GM18520 (cell line): ENCODE measurements around the gene STARD10.
"Not testable (repeated sequence)": the region's sequence is repeated elsewhere in the genome, so short reads cannot be mapped to it uniquely, and the experiment has no call there.

Experiments used
- ATAC-seq: cut with Tn5 transposase; IDR thresholded peaks from one replicate; pipeline ENCODE4 v1.9.1; 2021; ENCODE audit not compliant: unreplicated experiment

Gene STARD10

GRCh38 chr11:72808331-72808798, 14.5 kb upstream of the STARD10 start:
- no peak for ATAC-seq

DNA sequence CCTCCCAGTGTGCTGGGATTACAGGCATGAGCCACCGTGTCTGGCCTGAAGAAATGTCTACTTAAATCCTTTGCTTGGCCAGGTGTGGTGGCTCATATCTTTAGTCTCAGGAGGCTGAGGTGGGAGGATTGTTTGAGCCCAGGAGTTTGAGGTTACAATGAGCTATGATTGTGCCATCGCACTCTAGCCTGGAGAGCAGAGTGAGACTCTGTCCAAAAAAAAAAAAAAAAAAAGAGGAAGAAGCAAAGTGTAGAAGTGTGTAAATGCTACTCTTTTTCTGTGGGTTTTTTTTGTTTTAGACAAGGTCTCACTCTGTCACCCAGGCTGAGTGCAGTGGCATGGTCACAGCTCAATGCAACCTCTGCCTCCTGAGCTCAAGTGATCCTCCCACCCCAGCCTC, 13.9 kb upstream of the STARD10 start:
- ATAC-seq: no peak

- no peak for ATAC-seq
These were observed 13.3 kb upstream of the STARD10 start for GRCh38 chr11:72807021-72807693.

- not testable (repeated sequence) for ATAC-seq
These were observed 12.5 kb upstream of the STARD10 start for GRCh38 chr11:72806378-72806777.

DNA sequence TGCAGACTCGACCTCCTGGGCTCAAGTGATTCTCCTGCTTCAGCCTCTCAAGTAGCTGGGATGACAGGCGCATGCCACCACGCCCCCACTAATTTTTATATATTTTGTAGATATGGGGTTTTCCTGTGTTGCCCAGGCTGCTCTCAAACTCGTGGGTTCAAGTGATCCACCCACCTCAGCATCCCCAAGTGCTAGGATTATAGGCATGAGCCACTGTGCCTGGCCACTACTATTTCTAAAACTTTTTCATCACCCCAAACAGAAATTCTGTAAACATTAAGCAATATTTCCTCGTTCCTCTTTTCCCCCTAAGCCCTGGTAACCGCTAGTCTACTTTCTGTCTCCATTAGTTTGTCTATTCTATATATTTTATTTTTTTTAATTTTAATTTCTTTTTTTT, 11.4 kb upstream of the STARD10 start:
- ATAC-seq: no peak

DNA sequence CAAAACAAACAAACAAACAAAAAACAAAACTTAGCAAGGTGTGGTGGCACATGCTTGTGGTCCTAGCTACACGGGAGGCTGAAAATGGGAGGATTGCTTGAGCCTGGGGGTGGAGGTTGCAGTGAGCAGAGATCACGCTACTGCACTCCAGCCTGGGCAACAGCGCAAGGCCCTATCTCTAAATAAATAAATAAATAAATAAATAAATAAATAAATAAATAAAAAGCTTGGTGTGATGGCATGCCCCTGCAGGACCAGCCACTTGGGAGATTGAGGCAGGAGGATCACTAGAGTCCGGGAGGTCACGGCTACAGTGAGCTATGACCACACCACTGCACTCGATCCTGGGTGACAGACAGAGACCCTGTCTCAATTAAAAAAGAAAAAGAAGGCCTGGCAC, 9.0 kb upstream of the STARD10 start:
- ATAC-seq: no peak

DNA sequence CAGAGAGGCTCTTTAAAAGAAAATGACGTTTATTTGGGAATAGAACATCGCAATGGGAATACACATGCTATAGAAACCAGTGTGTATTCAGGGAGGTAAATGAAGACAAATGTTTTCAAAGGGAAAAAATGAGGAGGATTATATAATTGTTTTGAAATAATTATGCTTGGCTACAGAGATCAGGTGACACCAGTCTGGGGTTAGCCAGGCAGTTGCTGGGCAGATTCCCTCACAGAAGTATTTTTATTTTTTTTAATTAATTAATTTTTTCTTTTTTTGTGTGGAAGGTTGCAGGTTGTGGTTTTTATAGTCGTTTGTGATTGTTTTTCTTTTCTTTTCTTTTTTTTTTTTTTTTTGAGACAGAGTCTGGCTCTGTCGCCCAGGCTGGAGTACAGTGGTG, 5.6 kb upstream of the STARD10 start:
- no peak for ATAC-seq

- ATAC-seq: no peak
These were observed 4.5 kb upstream of the STARD10 start for GRCh38 chr11:72798361-72798760.

DNA sequence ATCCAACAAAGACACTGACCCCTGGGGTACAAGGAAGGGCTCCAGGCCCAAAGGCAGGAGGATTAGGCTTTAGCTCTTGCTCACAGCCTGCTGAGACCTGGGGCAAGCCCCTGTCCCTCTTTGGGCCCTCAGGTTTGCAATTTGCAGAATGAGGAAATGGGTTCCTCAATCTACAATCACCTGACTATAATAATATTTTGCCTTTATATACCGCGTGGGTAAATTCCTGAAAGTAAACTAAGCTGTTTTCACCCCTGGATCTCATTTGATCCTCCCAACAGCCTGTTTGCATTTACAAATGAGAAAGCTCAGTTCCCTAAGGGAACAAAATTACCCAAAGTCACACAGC, 797 bp downstream of the STARD10 start:
- no peak for ATAC-seq

DNA sequence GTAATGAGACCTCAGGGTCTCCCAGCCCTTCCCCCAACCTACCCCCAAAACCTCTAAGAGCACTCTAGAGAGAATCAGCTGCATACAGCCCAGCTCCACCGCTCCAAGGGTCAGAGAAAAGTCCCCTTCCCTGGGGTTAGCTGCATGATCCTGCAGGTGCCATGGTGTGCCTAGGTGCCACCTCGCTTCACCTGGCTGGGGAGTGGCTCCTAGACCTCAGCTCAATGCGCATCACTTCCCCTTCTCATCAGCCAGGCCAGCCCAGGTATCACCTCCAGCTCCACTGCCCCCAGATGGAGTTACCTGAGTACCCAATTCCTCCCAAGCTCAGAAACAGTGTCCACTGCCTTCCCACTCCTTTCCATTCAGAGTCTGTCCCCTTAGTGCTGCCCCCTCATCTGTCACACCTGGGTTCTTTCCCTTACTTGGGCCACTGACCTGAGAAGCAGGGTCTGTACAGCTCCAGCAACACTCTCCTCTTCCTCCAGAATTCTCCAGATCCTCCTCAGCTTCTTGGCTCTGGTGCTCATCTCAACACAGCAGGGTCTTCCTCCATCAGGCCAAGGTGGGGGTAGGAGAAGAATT, 1.3 kb downstream of the STARD10 start:
- ATAC-seq: no peak

DNA sequence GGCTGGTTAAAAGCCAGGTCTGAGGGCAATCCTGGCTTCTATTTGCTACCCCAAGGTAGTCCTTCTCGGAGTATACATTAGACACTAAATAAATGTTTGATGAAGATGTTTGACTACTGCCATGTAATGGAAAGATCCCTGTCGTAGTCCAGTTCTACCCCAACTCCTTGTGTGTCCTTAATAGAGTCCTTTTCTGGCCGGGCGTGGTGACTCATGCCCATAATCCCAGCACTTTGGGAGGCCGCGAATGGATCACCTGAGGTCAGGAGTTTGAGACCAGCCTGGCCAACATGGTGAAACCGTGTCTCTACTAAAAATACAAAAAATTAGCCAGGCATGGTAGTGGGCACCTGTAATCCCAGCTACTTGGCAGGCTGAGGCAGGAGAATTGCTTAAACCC, 2.6 kb downstream of the STARD10 start:
- not testable (repeated sequence) for ATAC-seq

DNA sequence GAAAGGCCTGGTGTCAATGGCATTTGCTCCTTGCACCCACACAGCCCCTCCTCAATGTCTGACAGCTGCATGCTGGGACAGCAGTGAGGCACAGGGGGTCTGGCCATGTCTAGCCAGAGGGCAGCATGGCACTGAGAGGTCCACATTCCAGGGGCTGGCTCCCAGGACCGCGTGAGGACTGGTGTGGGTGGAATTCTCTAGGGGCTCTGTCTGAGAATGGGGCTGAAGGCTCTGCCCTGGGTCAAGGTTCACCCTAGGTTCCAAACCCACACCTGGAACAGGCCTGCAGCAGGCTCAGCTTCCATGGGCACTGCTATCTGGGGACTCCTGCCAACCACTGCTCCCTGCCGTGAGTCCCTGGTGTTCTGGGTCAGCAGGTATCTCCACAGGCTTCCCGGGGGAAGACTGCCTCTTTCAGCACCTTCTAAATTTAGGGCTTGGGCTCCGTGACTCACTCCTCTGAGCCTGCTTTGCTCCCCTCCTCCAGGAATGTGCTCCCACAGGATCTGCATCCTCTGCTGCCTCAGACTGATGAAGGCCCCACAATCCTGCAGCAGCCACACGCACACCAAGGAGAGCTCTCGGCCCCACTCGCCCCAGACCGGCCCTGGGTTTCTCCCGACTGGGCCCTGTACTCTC, 4.2 kb downstream of the STARD10 start:
- no peak for ATAC-seq

GRCh38 chr11:72788241-72788640, 5.6 kb downstream of the STARD10 start:
- ATAC-seq: no peak

DNA sequence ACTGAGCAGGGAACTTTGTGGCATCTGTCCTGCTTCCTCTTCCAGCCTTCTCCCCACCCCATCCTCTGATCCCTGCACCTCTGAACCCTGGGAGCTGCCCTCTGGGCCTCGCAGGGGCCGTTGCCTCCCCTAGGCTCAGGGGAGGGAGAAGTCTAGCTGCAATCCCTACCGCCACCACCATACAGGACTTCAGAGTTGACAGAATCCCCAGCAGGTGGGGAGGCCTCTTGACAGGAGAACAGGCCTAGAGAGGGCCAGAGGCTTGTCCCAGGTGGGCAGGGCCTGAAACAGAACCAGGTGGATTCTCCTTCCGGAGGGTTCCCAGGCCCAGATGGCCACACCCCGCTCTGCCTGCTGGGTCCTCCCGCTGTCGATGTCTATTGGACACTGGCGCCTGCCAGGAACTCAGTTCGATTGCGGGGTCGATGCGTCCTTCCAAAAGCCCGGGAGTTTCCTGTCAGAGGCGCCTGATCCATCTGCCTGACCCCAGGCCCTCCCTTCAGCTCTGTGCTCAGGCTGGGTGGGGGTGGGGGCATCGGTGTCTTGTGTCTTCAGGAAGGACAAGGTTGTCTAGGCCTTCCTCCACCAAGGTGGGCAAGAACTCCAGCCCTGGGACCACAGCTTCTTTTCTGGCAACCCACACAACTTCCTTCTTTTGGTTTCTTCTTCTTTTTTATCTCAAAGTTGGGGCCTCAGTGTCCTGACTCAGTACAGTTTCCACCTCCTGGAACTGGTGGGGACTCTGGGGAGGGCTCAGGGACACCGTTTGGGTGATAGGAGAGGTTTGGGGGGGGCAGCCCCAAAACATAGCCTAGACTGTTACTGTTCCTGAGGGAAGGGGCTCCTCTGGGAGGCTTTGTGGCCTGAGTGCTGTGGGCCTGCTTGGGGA, 6.4 kb downstream of the STARD10 start:
- ATAC-seq: no peak

GRCh38 chr11:72786305-72787215, 7.3 kb downstream of the STARD10 start:
- no peak for ATAC-seq

- no peak for ATAC-seq
These were observed 9.2 kb downstream of the STARD10 start for GRCh38 chr11:72784662-72785061.

- ATAC-seq: no peak
These were observed 10.5 kb downstream of the STARD10 start for GRCh38 chr11:72783144-72783905.

GRCh38 chr11:72782081-72782920, 11.5 kb downstream of the STARD10 start:
- no peak for ATAC-seq
